SK-N-SH (cell line): Measurements from ENCODE around the gene NSA2. TPM values are rescaled to one million over a fixed set of nuclear protein-coding genes. Genes with fewer than 3 reads are reported as not detected.

Source experiments
- CTCF ChIA-PET: fragments of 300-600, 350-600 bp; formaldehyde crosslinking; extraction: SDS; loops from one replicate; lab custom pipeline; 2021; lab: Yijun Ruan, JAX
- POLR2A ChIA-PET: fragments of 350-600 bp; sonication (Branson Sonifier 250); formaldehyde crosslinking; extraction: SDS; loops from one replicate; lab custom pipeline; 2020; ENCODE audit warnings: antibody characterized with exemption, inconsistent platforms; lab: Yijun Ruan, JAX
- DNase-seq: peaks from one replicate; pipeline ENCODE4 v3.0.0; 2012
- H2AFZ ChIP-seq: fragments of 200-600 bp; sonication (generic); 2 replicates; pipeline ENCODE4 v1.8.1; 2016; ENCODE audit warnings: antibody characterized with exemption, mild to moderate bottlenecking, low read depth
- H3F3A ChIP-seq: fragments of 200-600 bp; sonication (generic); replicated peaks from 2 replicates; pipeline ENCODE3; 2016; ENCODE audit warnings: antibody characterized with exemption, mild to moderate bottlenecking; ENCODE audit not compliant: insufficient read depth
- H3K27ac ChIP-seq, 2 experiments: fragments of 200-500 bp in 1 of 2; fragments of 200-600 bp in 1 of 2; sonication (Bioruptor generic) in 1 of 2; sonication (generic), shearing (Covaris generic) in 1 of 2; 2 replicates each; pipeline versions ENCODE4 v1.5.1 to v1.6.1; 2014 to 2016; ENCODE audit warnings: low read depth in 2 of 2, inconsistent platforms in 1 of 2, low read length in 1 of 2, mild to moderate bottlenecking in 1 of 2, mixed read lengths in 1 of 2
- H3K27me3 ChIP-seq: fragments of 200-600 bp; sonication (generic), shearing (Covaris generic); 2 replicates; pipeline ENCODE4 v1.6.1; 2016; ENCODE audit warnings: mixed run types; ENCODE audit not compliant: insufficient read depth
- H3K36me3 ChIP-seq, 2 experiments: fragments of 200-500 bp in 1 of 2; fragments of 200-600 bp in 1 of 2; sonication (Bioruptor generic) in 1 of 2; sonication (generic) in 1 of 2; replicated peaks in 1 of 2; 2 replicates each; pipeline versions ENCODE3 to v1.5.1; 2014 to 2016; ENCODE audit warnings: low read length in 1 of 2, mild to moderate bottlenecking in 1 of 2; ENCODE audit not compliant: insufficient read depth in 2 of 2, control insufficient read depth in 1 of 2
- H3K4me1 ChIP-seq, 2 experiments: fragments of 200-500 bp in 1 of 2; fragments of 200-600 bp in 1 of 2; sonication (Bioruptor generic) in 1 of 2; sonication (generic), shearing (Covaris generic) in 1 of 2; 2 replicates each; pipeline versions ENCODE4 v1.5.1 to v1.6.1; 2014 to 2016; ENCODE audit warnings: low read depth in 1 of 2, low read length in 1 of 2, mixed run types in 1 of 2; ENCODE audit not compliant: insufficient read depth in 2 of 2, control insufficient read depth in 1 of 2
- H3K4me2 ChIP-seq: fragments of 200-600 bp; sonication (generic), shearing (Covaris generic); 2 replicates; pipeline ENCODE4 v1.6.1; 2017; ENCODE audit warnings: mixed run types
- H3K4me3 ChIP-seq, 2 experiments: fragments of 200-500 bp in 1 of 2; fragments of 200-600 bp in 1 of 2; sonication (Bioruptor generic) in 1 of 2; sonication (generic), shearing (Covaris generic) in 1 of 2; 2 replicates each; pipeline versions ENCODE4 v1.5.1 to v1.8.1; 2014 to 2016; ENCODE audit warnings: low read depth in 2 of 2, inconsistent platforms in 1 of 2, low read length in 1 of 2, mild to moderate bottlenecking in 1 of 2, mixed read lengths in 1 of 2, moderate library complexity in 1 of 2
- H3K79me2 ChIP-seq: fragments of 200-600 bp; sonication (generic); 2 replicates; pipeline ENCODE4 v1.8.1; 2017; ENCODE audit warnings: mild to moderate bottlenecking; ENCODE audit not compliant: insufficient read depth
- H3K9ac ChIP-seq: fragments of 200-600 bp; sonication (generic); 2 replicates; pipeline ENCODE4 v1.6.1; 2017; ENCODE audit warnings: mixed run types
- H3K9me2 ChIP-seq: fragments of 200-600 bp; sonication (generic); 2 replicates; pipeline ENCODE4 v1.6.1; 2017; ENCODE audit warnings: mixed run types
- H3K9me3 ChIP-seq: fragments of 200-600 bp; sonication (generic); 2 replicates; pipeline ENCODE4 v1.6.1; 2017; ENCODE audit warnings: mixed run types, mild to moderate bottlenecking, moderate library complexity
- H4K20me1 ChIP-seq: fragments of 200-600 bp; sonication (generic); 2 replicates; pipeline ENCODE4 v1.6.1; 2017; ENCODE audit warnings: mild to moderate bottlenecking, mixed run types; ENCODE audit not compliant: insufficient read depth
- FOSL2 ChIP-seq: IDR thresholded peaks from 2 replicates; pipeline ENCODE4 v1.4.0; 2012; ENCODE audit warnings: low read depth, mild to moderate bottlenecking, moderate library complexity, borderline replicate concordance
- FOXJ3 ChIP-seq: sonication (generic); formaldehyde crosslinking; IDR thresholded peaks from 2 replicates; pipeline ENCODE4 v1.5.1; 2020; ENCODE audit warnings: mild to moderate bottlenecking, missing genetic modification reagents
- FOXM1 ChIP-seq: IDR thresholded peaks from 2 replicates; pipeline ENCODE4 v1.4.0; 2012; ENCODE audit warnings: low read depth, mild to moderate bottlenecking
- GATA2 ChIP-seq: sonication (generic); formaldehyde crosslinking; IDR thresholded peaks from 2 replicates; pipeline ENCODE4 v1.5.0; 2020; ENCODE audit warnings: mild to moderate bottlenecking, missing genetic modification reagents
- JUND ChIP-seq: IDR thresholded peaks from 2 replicates; pipeline ENCODE4 v1.4.0; 2012
- MXI1 ChIP-seq: IDR thresholded peaks from 2 replicates; pipeline ENCODE4 v1.6.1; 2012; ENCODE audit warnings: mild to moderate bottlenecking, low read depth, low read length, improper control_type of control experiment
- NFIC ChIP-seq: IDR thresholded peaks from 2 replicates; pipeline ENCODE4 v1.4.0; 2012; ENCODE audit warnings: borderline replicate concordance
- POLR2AphosphoS5 ChIP-seq: IDR thresholded peaks from 2 replicates; pipeline ENCODE4 v1.6.1; 2012; ENCODE audit warnings: low read depth, low read length
- RCOR1 ChIP-seq: fragments of 150-350 bp; IDR thresholded peaks from 2 replicates; pipeline ENCODE4 v1.6.1; 2017; ENCODE audit warnings: antibody characterized with exemption, low read length
- SMC3 ChIP-seq: IDR thresholded peaks from 2 replicates; pipeline ENCODE4 v1.6.1; 2012; ENCODE audit warnings: low read depth, low read length, improper control_type of control experiment
- TAF1 ChIP-seq: IDR thresholded peaks from 2 replicates; pipeline ENCODE4 v1.6.1; 2012; ENCODE audit warnings: low read depth, mild to moderate bottlenecking, low read length, moderate library complexity, borderline replicate concordance
- TEAD4 ChIP-seq: IDR thresholded peaks from 2 replicates; pipeline ENCODE4 v1.4.0; 2012; ENCODE audit warnings: mild to moderate bottlenecking, borderline replicate concordance; ENCODE audit not compliant: insufficient read depth
- WGBS: methylation state at CpG from one replicate; pipeline ENCODE4 v1.1.6; 2017; ENCODE audit warnings: low lambda C conversion rate; 5-methylcytosine and 5-hydroxymethylcytosine counted together
- polyA plus RNA-seq, 3 experiments: library from polyadenylated mRNA; depleted of rRNA; stranded (reverse); fragments of >200 nt; gene quantifications; 2 replicates each; pipeline ENCODE4 v1.2.3, GENCODE V29; 2012
- TF ChIP-seq, protein P1 (sequence below): IDR thresholded peaks from 2 replicates; pipeline ENCODE4 v1.4.0; 2012; ENCODE audit warnings: low read depth
- TF ChIP-seq, protein P2 (sequence below): fragments of 200-600 bp; sonication (generic); IDR thresholded peaks from 2 replicates; pipeline ENCODE4 v1.6.1; 2017; ENCODE audit warnings: antibody characterized with exemption, mild to moderate bottlenecking, moderate library complexity
- TF ChIP-seq, protein P3 (sequence below): fragments of 150-350 bp; IDR thresholded peaks from 2 replicates; pipeline ENCODE4 v1.6.1; 2016; ENCODE audit warnings: mild to moderate bottlenecking, low read depth, low read length
- TF ChIP-seq, protein P4 (sequence below): IDR thresholded peaks from 2 replicates; pipeline ENCODE4 v1.4.0; 2012; ENCODE audit warnings: low read depth, borderline replicate concordance
- TF ChIP-seq, protein P5 (sequence below): fragments of 150-350 bp; IDR thresholded peaks from 2 replicates; pipeline ENCODE4 v1.6.1; 2017; ENCODE audit warnings: antibody characterized with exemption, low read length, low read depth, borderline replicate concordance

The NSA2 gene
- polyA plus RNA-seq, 1 of the 3 experiments (the other 2 are of a cell fraction), result 81.0 TPM

DNA sequence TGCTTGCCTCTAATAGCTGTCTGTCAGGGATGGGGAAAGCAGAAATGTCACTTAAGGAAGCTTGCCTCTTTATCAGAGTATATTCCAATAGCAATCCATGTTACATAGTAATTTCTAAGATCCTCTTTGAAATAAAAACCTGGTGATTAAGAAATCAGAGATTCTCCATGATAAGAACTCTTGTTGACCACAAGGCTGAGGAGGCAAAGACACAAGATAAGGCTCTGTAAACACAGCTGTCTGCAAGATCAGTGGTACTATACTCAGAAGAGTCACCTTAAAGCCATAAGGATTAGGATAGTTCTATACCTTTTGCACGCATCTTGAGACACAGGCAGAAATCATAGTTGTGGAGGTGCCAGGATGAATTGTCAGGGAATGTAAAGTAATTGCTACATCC is 41.7 kb upstream of the NSA2 start:
- WGBS, result 95% methylated on average over 1 of the region's 1 CpG
- peaks cover 87% of the 10 kb centered on the region in 2 experiments for H3K36me3 ChIP-seq

More for the DNA sequence above, 41.7 kb upstream of the NSA2 start:
- no peak for TF ChIP-seq FOXM1
- no peak for TF ChIP-seq TAF1
- TF ChIP-seq, protein P1, sequence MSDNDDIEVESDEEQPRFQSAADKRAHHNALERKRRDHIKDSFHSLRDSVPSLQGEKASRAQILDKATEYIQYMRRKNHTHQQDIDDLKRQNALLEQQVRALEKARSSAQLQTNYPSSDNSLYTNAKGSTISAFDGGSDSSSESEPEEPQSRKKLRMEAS, result no peak
- TF ChIP-seq FOXJ3, result no peak
- TF ChIP-seq POLR2AphosphoS5, result no peak
- no peak for TF ChIP-seq RCOR1
- no peak for TF ChIP-seq NFIC
- TF ChIP-seq SMC3, result no peak
- TF ChIP-seq TEAD4, result no peak
- TF ChIP-seq JUND, result no peak
- TF ChIP-seq, protein P2, sequence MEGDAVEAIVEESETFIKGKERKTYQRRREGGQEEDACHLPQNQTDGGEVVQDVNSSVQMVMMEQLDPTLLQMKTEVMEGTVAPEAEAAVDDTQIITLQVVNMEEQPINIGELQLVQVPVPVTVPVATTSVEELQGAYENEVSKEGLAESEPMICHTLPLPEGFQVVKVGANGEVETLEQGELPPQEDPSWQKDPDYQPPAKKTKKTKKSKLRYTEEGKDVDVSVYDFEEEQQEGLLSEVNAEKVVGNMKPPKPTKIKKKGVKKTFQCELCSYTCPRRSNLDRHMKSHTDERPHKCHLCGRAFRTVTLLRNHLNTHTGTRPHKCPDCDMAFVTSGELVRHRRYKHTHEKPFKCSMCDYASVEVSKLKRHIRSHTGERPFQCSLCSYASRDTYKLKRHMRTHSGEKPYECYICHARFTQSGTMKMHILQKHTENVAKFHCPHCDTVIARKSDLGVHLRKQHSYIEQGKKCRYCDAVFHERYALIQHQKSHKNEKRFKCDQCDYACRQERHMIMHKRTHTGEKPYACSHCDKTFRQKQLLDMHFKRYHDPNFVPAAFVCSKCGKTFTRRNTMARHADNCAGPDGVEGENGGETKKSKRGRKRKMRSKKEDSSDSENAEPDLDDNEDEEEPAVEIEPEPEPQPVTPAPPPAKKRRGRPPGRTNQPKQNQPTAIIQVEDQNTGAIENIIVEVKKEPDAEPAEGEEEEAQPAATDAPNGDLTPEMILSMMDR, result no peak
- TF ChIP-seq GATA2, result no peak
- no peak for TF ChIP-seq FOSL2
- TF ChIP-seq, protein P3, sequence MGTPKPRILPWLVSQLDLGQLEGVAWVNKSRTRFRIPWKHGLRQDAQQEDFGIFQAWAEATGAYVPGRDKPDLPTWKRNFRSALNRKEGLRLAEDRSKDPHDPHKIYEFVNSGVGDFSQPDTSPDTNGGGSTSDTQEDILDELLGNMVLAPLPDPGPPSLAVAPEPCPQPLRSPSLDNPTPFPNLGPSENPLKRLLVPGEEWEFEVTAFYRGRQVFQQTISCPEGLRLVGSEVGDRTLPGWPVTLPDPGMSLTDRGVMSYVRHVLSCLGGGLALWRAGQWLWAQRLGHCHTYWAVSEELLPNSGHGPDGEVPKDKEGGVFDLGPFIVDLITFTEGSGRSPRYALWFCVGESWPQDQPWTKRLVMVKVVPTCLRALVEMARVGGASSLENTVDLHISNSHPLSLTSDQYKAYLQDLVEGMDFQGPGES, result no peak
- TF ChIP-seq, protein P4, sequence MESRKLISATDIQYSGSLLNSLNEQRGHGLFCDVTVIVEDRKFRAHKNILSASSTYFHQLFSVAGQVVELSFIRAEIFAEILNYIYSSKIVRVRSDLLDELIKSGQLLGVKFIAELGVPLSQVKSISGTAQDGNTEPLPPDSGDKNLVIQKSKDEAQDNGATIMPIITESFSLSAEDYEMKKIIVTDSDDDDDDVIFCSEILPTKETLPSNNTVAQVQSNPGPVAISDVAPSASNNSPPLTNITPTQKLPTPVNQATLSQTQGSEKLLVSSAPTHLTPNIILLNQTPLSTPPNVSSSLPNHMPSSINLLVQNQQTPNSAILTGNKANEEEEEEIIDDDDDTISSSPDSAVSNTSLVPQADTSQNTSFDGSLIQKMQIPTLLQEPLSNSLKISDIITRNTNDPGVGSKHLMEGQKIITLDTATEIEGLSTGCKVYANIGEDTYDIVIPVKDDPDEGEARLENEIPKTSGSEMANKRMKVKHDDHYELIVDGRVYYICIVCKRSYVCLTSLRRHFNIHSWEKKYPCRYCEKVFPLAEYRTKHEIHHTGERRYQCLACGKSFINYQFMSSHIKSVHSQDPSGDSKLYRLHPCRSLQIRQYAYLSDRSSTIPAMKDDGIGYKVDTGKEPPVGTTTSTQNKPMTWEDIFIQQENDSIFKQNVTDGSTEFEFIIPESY, result no peak
- TF ChIP-seq MXI1, result no peak
- TF ChIP-seq, protein P5, sequence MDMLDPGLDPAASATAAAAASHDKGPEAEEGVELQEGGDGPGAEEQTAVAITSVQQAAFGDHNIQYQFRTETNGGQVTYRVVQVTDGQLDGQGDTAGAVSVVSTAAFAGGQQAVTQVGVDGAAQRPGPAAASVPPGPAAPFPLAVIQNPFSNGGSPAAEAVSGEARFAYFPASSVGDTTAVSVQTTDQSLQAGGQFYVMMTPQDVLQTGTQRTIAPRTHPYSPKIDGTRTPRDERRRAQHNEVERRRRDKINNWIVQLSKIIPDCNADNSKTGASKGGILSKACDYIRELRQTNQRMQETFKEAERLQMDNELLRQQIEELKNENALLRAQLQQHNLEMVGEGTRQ, result no peak
- TF ChIP-seq, all 33 proteins: peak for 0
- Histone ChIP-seq H3K27me3 (no peaks in the 10 kb centered on the region), H3K9me2 (no peaks in the 10 kb centered on the region), H3K27ac (no peak overlapping the region), H3K4me2 (no peak overlapping the region), H2AFZ (no peak overlapping the region), H3K9ac (no peak overlapping the region), H3K4me3 (no peak overlapping the region), H4K20me1 (no peaks in the 10 kb centered on the region), H3F3A (peaks cover 21% of the 10 kb centered on the region), H3K9me3 (no peaks in the 10 kb centered on the region), H3K79me2 (no peaks in the 10 kb centered on the region), H3K4me1 (no peaks in the 10 kb centered on the region)
- ChIA-PET POLR2A (no interaction called here), CTCF (no interaction called here)
- no peak for DNase-seq
